GM12865 (cell line): ENCODE measurements around the gene COPZ1.

Experiments used
- DNase-seq: peaks from one replicate; pipeline ENCODE4 v3.0.0; 2010; ENCODE audit warnings: low read depth
- H3K4me3 ChIP-seq: 2 replicates; pipeline ENCODE4 v1.5.1; 2011; ENCODE audit warnings: mild to moderate bottlenecking, low read depth, low read length, control low read depth
- TF ChIP-seq, protein P1 (sequence below): IDR thresholded peaks from 2 replicates; pipeline ENCODE4 v1.5.1; 2011; ENCODE audit warnings: low read length, control low read depth, low read depth, inconsistent platforms; ENCODE audit not compliant: insufficient read depth; ENCODE audit errors: missing control alignments

The COPZ1 gene

GRCh38 chr12:54372113-54372806 lies 47.3 kb downstream of the COPZ1 start:
- no peak overlapping the region for H3K4me3 ChIP-seq
- no peak for DNase-seq
- TF ChIP-seq, protein P1, sequence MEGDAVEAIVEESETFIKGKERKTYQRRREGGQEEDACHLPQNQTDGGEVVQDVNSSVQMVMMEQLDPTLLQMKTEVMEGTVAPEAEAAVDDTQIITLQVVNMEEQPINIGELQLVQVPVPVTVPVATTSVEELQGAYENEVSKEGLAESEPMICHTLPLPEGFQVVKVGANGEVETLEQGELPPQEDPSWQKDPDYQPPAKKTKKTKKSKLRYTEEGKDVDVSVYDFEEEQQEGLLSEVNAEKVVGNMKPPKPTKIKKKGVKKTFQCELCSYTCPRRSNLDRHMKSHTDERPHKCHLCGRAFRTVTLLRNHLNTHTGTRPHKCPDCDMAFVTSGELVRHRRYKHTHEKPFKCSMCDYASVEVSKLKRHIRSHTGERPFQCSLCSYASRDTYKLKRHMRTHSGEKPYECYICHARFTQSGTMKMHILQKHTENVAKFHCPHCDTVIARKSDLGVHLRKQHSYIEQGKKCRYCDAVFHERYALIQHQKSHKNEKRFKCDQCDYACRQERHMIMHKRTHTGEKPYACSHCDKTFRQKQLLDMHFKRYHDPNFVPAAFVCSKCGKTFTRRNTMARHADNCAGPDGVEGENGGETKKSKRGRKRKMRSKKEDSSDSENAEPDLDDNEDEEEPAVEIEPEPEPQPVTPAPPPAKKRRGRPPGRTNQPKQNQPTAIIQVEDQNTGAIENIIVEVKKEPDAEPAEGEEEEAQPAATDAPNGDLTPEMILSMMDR: no peak

GRCh38 chr12:54373649-54374561 lies 49.0 kb downstream of the COPZ1 start:
- no peak overlapping the region for H3K4me3 ChIP-seq
- TF ChIP-seq, protein P1: no peak
- DNase-seq: no peak

GRCh38 chr12:54374562-54375258 lies 49.8 kb downstream of the COPZ1 start:
- no peak overlapping the region for H3K4me3 ChIP-seq
- TF ChIP-seq, protein P1: no peak
- DNase-seq: no peak

GRCh38 chr12:54375259-54375579 lies 50.3 kb downstream of the COPZ1 start:
- no peak for DNase-seq
- no peak overlapping the region for H3K4me3 ChIP-seq
- TF ChIP-seq, protein P1: no peak

- TF ChIP-seq, protein P1: no peak
- no peak overlapping the region for H3K4me3 ChIP-seq
- no peak for DNase-seq
Observed at GRCh38 chr12:54376596-54376995, 51.7 kb downstream of the COPZ1 start.

- TF ChIP-seq, protein P1: no peak
- DNase-seq: no peak
- no peak overlapping the region for H3K4me3 ChIP-seq
Observed at GRCh38 chr12:54377007-54377406, 52.1 kb downstream of the COPZ1 start.
